Duodenal mucosa (tissue), 2 donors: ENCODE data around the gene EXOC2.

ENCODE experiments used
- H3K27ac ChIP-seq: one replicate; pipeline ENCODE4 v1.7.0; 2013; ENCODE audit warnings: low read depth, low read length
- H3K27me3 ChIP-seq, 2 donors: one replicate each; pipeline ENCODE4 v1.7.0; 2013; ENCODE audit warnings: low read length in 2 of 2, control low read depth in 1 of 2; ENCODE audit not compliant: insufficient read depth in 2 of 2, control insufficient read depth in 1 of 2
- H3K36me3 ChIP-seq, 2 donors: one replicate each; pipeline ENCODE4 v1.7.0; 2013; ENCODE audit warnings: low read length in 2 of 2, control low read depth in 1 of 2; ENCODE audit not compliant: insufficient read depth in 2 of 2, control insufficient read depth in 1 of 2
- H3K4me1 ChIP-seq, 2 donors: one replicate each; pipeline ENCODE4 v1.7.0; 2013; ENCODE audit warnings: low read length in 2 of 2, control low read depth in 1 of 2; ENCODE audit not compliant: insufficient read depth in 2 of 2, control insufficient read depth in 1 of 2
- H3K4me3 ChIP-seq, 2 donors: one replicate each; pipeline ENCODE4 v1.7.0; 2013; ENCODE audit warnings: low read length in 2 of 2, low read depth in 1 of 2
- H3K9ac ChIP-seq, 2 donors: one replicate each; pipeline ENCODE4 v1.7.0; 2013; ENCODE audit warnings: low read length in 2 of 2, low read depth in 1 of 2
- H3K9me3 ChIP-seq, 2 donors: one replicate each; pipeline ENCODE4 v1.7.0; 2013; ENCODE audit warnings: low read length in 2 of 2, control low read depth in 1 of 2; ENCODE audit not compliant: control insufficient read depth in 1 of 2

Gene EXOC2

GRCh38 chr6:548517-548916 lies 144.4 kb downstream of the EXOC2 start:
- Histone ChIP-seq H3K4me3 (no peak overlapping the region), H3K27ac (no peak overlapping the region), H3K27me3 (no peaks in the 10 kb centered on the region), H3K4me1 (no peaks in the 10 kb centered on the region), H3K9ac (no peak overlapping the region), H3K36me3 (peaks cover 5 to 24% of the 10 kb centered on the region in 2 donors), H3K9me3 (no peaks in the 10 kb centered on the region)

GRCh38 chr6:548091-548490 lies 144.8 kb downstream of the EXOC2 start:
- no peaks in the 10 kb centered on the region for H3K27me3 ChIP-seq
- no peak overlapping the region for H3K9ac ChIP-seq
- no peaks in the 10 kb centered on the region for H3K9me3 ChIP-seq
- no peaks in the 10 kb centered on the region for H3K4me1 ChIP-seq
- no peak overlapping the region for H3K4me3 ChIP-seq
- no peak overlapping the region for H3K27ac ChIP-seq
- peaks cover 5 to 25% of the 10 kb centered on the region in 2 donors for H3K36me3 ChIP-seq

DNA sequence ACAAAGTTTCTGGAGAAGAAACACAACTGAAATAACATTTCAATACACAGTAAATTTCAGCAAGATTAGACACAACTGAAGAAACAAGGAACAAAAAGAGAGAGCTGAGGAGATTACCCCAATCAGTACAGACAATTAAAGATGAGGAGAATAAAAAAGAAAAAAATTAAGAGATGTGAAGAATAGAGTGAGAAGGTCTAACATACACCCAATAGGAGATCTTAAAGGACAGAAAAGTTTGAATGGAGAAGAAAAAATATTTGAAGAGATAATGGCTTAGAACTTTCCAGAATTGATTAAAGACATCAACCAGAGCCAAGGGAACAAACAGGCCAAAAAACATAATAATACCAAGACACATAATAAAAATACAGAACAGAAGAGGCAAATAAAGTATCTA lies 152.4 kb downstream of the EXOC2 start:
- no peak overlapping the region for H3K9ac ChIP-seq
- H3K4me1 ChIP-seq: no peaks in the 10 kb centered on the region
- no peak overlapping the region for H3K27ac ChIP-seq
- H3K27me3 ChIP-seq: no peaks in the 10 kb centered on the region
- no peak overlapping the region for H3K4me3 ChIP-seq
- peaks cover 21 to 26% of the 10 kb centered on the region in 2 donors for H3K36me3 ChIP-seq
- H3K9me3 ChIP-seq: peaks cover 0 to 8% of the 10 kb centered on the region in 2 donors

DNA sequence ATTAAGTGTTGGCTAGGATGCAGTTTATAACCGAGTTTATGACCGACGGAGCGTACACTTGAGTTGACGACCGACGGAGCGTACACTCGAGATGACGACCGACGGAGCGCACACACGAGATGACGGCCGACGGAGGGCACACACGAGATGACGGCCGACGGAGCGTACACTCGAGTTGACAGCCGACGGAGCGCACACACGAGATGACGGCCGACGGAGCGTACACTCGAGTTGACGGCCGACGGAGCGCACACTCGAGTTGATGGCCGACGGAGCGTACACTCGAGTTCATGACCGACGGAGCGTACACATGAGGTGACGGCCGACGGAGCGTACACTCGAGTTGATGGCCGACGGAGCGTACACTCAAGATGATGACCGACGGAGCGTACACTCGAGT lies 155.8 kb downstream of the EXOC2 start:
- Histone ChIP-seq H3K27me3 (no peaks in the 10 kb centered on the region), H3K4me1 (no peaks in the 10 kb centered on the region), H3K4me3 (no peak overlapping the region), H3K9ac (no peak overlapping the region), H3K36me3 (peaks cover 7 to 12% of the 10 kb centered on the region in 2 donors), H3K9me3 (peaks cover 0 to 8% of the 10 kb centered on the region in 2 donors), H3K27ac (no peak overlapping the region)

DNA sequence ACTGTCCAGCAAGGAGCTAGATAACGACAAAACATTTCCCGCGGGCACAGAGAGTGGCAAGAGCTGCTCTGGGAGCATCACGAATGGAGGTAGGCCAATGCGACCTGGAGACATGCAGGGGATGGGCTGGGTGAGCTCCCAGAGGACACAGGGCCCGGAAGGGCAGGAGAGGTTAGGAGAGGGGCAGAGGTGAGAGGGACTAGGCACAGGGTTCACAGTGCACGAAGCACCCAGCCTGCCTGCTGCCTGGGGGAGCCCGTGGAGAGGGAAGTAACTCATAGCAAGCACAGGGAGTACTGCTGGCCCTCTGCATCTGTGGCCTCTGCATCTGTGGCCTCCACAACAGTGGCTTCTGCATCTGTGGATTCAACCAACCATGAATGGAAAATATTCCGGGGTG lies 162.5 kb downstream of the EXOC2 start:
- Histone ChIP-seq H3K36me3 (peaks cover 0 to 5% of the 10 kb centered on the region in 2 donors), H3K9ac (no peak overlapping the region), H3K27me3 (no peaks in the 10 kb centered on the region), H3K4me3 (no peak overlapping the region), H3K27ac (no peak overlapping the region), H3K9me3 (no peaks in the 10 kb centered on the region), H3K4me1 (no peaks in the 10 kb centered on the region)

DNA sequence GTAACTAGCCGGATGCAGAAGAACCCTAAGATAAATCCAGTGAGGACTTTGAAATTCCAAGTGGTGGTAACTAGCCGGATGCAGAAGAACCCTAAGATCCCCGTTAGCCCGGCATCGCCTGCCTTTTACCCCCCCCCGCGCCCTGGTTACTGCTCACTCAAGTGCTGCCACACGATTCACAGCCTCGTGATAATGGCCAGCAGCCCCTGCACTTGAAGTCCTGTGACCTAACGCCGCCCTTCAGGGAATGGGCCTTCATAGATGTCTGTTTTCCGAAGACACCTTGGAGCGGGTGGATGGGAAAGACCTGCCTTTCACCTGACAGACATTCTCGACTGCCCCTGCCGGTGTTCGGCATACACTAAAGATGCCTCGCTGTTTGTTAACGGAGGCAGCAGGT lies 163.9 kb downstream of the EXOC2 start:
- Histone ChIP-seq H3K4me3 (no peak overlapping the region), H3K27ac (no peak overlapping the region), H3K27me3 (no peaks in the 10 kb centered on the region), H3K9me3 (no peaks in the 10 kb centered on the region), H3K36me3 (peaks cover 0 to 5% of the 10 kb centered on the region in 2 donors), H3K4me1 (no peaks in the 10 kb centered on the region), H3K9ac (no peak overlapping the region)

GRCh38 chr6:527989-528673 lies 164.8 kb downstream of the EXOC2 start:
- no peak overlapping the region for H3K4me3 ChIP-seq
- peaks cover 0 to 5% of the 10 kb centered on the region in 2 donors for H3K36me3 ChIP-seq
- H3K9ac ChIP-seq: no peak overlapping the region
- no peaks in the 10 kb centered on the region for H3K27me3 ChIP-seq
- H3K4me1 ChIP-seq: no peaks in the 10 kb centered on the region
- H3K9me3 ChIP-seq: no peaks in the 10 kb centered on the region
- H3K27ac ChIP-seq: no peak overlapping the region

GRCh38 chr6:524803-525202 lies 168.1 kb downstream of the EXOC2 start:
- H3K36me3 ChIP-seq: peaks cover 7 to 11% of the 10 kb centered on the region in 2 donors
- no peak overlapping the region for H3K9ac ChIP-seq
- no peak overlapping the region for H3K4me3 ChIP-seq
- no peaks in the 10 kb centered on the region for H3K27me3 ChIP-seq
- H3K4me1 ChIP-seq: no peaks in the 10 kb centered on the region
- H3K27ac ChIP-seq: no peak overlapping the region
- no peaks in the 10 kb centered on the region for H3K9me3 ChIP-seq

GRCh38 chr6:520820-521219 lies 172.1 kb downstream of the EXOC2 start:
- Histone ChIP-seq H3K4me3 (no peak overlapping the region), H3K36me3 (peaks cover 7 to 11% of the 10 kb centered on the region in 2 donors), H3K9ac (no peak overlapping the region)

DNA sequence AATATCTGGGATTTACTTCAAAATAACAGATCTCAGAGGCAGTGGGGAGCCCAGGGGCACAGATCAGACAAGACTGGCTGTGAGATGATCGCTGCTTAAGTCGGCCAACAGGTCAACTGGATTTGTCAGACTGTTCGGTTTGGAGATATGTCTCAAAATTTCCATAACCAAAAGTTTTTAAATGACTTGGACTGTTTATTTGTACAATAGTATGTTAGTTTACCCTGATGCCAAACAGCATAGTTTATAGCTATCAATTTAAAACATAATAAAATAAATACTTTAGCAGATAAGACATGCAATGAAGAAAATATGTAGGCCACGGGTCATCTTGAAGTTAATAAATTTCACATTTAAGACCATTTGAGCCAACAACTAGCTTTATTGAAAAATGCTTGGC lies 174.7 kb downstream of the EXOC2 start:
- H3K27ac ChIP-seq: no peak overlapping the region
- H3K36me3 ChIP-seq: peaks cover 7 to 11% of the 10 kb centered on the region in 2 donors
- H3K4me1 ChIP-seq: no peaks in the 10 kb centered on the region
- no peak overlapping the region for H3K4me3 ChIP-seq
- H3K9me3 ChIP-seq: no peaks in the 10 kb centered on the region
- H3K9ac ChIP-seq: no peak overlapping the region
- no peaks in the 10 kb centered on the region for H3K27me3 ChIP-seq

More at GRCh38 chr6:520820-521219, 172.1 kb downstream of the EXOC2 start:
- H3K27me3 ChIP-seq: no peaks in the 10 kb centered on the region
- H3K9me3 ChIP-seq: no peaks in the 10 kb centered on the region
- H3K4me1 ChIP-seq: no peaks in the 10 kb centered on the region
- H3K27ac ChIP-seq: no peak overlapping the region
